ENCODE results near the gene ARHGEF28.

The ARHGEF28 gene

GRCh38 chr5:73625944-73626811 lies at the start of gene ARHGEF28:
ARHGEF28 (plus strand) TSS chr5:73626196; CDS start chr5:73684852, 58,656 bp downstream.
- DNase-seq: no peak

- DNase-seq: no peak
These were observed 43.5 kb upstream of the ARHGEF28 start for GRCh38 chr5:73582285-73583145.

GRCh38 chr5:73587923-73588322 lies 38.1 kb upstream of the ARHGEF28 start:
- no peak for DNase-seq

- DNase-seq: peak; percentile 6
These were observed 34.8 kb upstream of the ARHGEF28 start for GRCh38 chr5:73591102-73591695.

- no peak for DNase-seq
These were observed 34.1 kb upstream of the ARHGEF28 start for GRCh38 chr5:73591698-73592501.

- no peak for DNase-seq
These were observed 33.4 kb upstream of the ARHGEF28 start for GRCh38 chr5:73592551-73592950.

GRCh38 chr5:73596705-73597328 lies 29.2 kb upstream of the ARHGEF28 start:
- no peak for DNase-seq

- no peak for DNase-seq
These were observed 26.6 kb upstream of the ARHGEF28 start for GRCh38 chr5:73599380-73599779.

GRCh38 chr5:73603998-73604397 lies 22.0 kb upstream of the ARHGEF28 start:
- DNase-seq: no peak

GRCh38 chr5:73605223-73606087 lies 20.5 kb upstream of the ARHGEF28 start:
- no peak for DNase-seq

GRCh38 chr5:73606206-73606753 lies 19.7 kb upstream of the ARHGEF28 start:
- no peak for DNase-seq

GRCh38 chr5:73607228-73607627 lies 18.8 kb upstream of the ARHGEF28 start:
- no peak for DNase-seq

GRCh38 chr5:73612799-73613198 lies 13.2 kb upstream of the ARHGEF28 start:
- no peak for DNase-seq

- DNase-seq: no peak
These were observed 10.9 kb upstream of the ARHGEF28 start for GRCh38 chr5:73615085-73615484.

- DNase-seq: no peak
These were observed 10.0 kb upstream of the ARHGEF28 start for GRCh38 chr5:73615947-73616346.

GRCh38 chr5:73617510-73618279 lies 8.3 kb upstream of the ARHGEF28 start:
- DNase-seq: no peak

- no peak for DNase-seq
These were observed 6.2 kb upstream of the ARHGEF28 start for GRCh38 chr5:73619606-73620333.

GRCh38 chr5:73620334-73620687 lies 5.7 kb upstream of the ARHGEF28 start:
- no peak for DNase-seq

- DNase-seq: no peak
These were observed 2.9 kb upstream of the ARHGEF28 start for GRCh38 chr5:73623060-73623459.
